SJSA1 (cell line): Measurements from ENCODE around the gene RHOD. TPM values are rescaled to one million over a fixed set of nuclear protein-coding genes. Genes with fewer than 3 reads are reported as not detected.

Source experiments
- DNase-seq, 2 experiments: peaks; one replicate each; pipeline ENCODE4 v3.0.0-alpha.2; 2015 to 2020; ENCODE audit warnings: low spot score in 2 of 2, low read depth in 1 of 2
- H3K27ac ChIP-seq: fragments of 250-450 bp; sonication (Bioruptor Pico); 2 replicates; pipeline ENCODE4 v1.5.1; 2020; ENCODE audit warnings: mild to moderate bottlenecking, moderate library complexity
- H3K27me3 ChIP-seq: fragments of 250-450 bp; sonication (Bioruptor Pico); replicated peaks from 2 replicates; pipeline ENCODE4 v1.5.1; 2020; ENCODE audit warnings: mild to moderate bottlenecking, moderate library complexity
- H3K36me3 ChIP-seq: fragments of 250-450 bp; sonication (Bioruptor Pico); 2 replicates; pipeline ENCODE4 v1.5.1; 2020; ENCODE audit warnings: mild to moderate bottlenecking
- H3K4me1 ChIP-seq: fragments of 250-450 bp; sonication (Bioruptor Pico); replicated peaks from 2 replicates; pipeline ENCODE4 v1.6.1; 2021; ENCODE audit warnings: mild to moderate bottlenecking
- H3K4me3 ChIP-seq: fragments of 250-450 bp; sonication (Bioruptor Pico); 2 replicates; pipeline ENCODE4 v1.5.1; 2020; ENCODE audit warnings: mild to moderate bottlenecking
- H3K9me3 ChIP-seq: fragments of 250-450 bp; sonication (Bioruptor Pico); replicated peaks from 2 replicates; pipeline ENCODE4 v1.5.1; 2020; ENCODE audit warnings: mild to moderate bottlenecking
- total RNA-seq: library from RNA; depleted of rRNA; stranded (reverse); fragments of >200 nt; shearing (Covaris generic); gene quantifications from 2 replicates; pipeline ENCODE4 v1.2.3, GENCODE V29; 2014; rRNA removed

RHOD gene
- not detected in 2 replicates for total RNA-seq

DNA sequence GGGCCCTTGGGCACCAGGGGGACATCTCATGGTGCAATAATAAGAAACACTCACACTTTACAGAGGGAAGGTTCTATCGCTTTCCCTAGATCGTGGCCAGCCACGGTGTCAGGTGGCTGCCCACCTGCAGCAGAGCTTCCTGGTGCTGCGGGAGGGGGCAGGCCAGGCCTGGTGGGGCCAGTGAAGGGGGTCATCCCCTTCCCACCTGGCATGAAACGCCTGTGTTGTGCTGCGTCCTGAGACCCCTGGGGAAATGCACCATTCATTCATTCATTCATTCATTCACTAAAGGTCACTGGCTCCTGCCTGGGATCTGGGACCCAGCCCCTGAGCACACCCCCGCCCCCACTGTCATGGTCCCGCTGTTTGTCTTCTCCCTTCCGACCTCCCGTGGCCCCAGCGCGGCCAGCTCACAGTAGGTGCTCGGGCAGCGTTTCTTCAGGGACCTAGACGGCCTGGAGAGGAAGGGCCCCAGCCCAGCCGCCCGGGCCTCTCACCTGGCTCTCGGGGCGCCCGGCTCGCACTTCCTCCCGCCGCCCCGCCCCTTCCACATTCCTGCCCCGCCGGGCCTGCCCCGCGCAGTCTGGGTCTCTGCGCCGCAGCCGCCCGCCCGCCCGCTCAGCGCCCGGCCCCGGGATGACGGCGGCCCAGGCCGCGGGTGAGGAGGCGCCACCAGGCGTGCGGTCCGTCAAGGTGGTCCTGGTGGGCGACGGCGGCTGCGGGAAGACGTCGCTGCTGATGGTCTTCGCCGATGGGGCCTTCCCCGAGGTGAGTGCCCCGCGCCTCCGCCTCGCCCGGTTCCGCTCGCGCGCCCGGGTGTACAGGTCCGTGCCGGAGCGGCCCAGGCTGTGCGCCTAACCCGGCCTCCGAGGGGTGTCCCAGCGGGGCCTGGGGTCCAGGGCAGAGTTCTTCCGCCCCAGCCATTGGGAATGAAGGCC, at the start of gene RHOD:
Gene RHOD (plus strand): TSS at position 581 of the 938 bp plus-strand sequence. CDS start 56 bp downstream, at position 637.
- H3K27ac ChIP-seq, result no peak within 1 kb of the TSS
- no peak for DNase-seq
- no peaks in the 10 kb centered on the region for H3K9me3 ChIP-seq
- no peaks in the 10 kb centered on the region for H3K36me3 ChIP-seq
- H3K27me3 ChIP-seq, result no peaks in the 10 kb centered on the region
- peaks cover 28% of the 10 kb centered on the region for H3K4me1 ChIP-seq
- no peak within 1 kb of the TSS for H3K4me3 ChIP-seq

DNA sequence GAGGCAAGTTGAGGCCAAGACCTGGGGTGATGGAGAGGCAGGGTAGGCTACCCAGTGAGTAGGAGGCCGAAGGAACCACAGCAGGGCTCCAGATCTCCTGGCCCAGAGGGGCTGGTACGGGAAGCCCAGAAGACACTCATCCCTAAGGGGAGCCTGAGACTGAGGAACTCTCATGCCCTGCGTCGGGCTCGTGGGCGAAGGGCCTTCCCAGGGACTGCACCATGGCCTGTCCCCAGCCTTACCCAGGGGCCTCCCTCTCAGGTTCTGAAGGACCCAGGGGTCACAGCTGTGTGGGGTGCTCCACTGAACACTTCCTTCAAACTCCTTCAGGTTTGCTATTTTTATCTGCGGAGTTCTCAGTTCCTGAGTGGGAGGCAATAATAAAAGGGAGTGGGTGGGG, 49.5 kb upstream of the RHOD start:
- Histone ChIP-seq H3K9me3 (no peaks in the 10 kb centered on the region), H3K36me3 (no peaks in the 10 kb centered on the region), H3K4me3 (no peak overlapping the region), H3K4me1 (no peaks in the 10 kb centered on the region; the same call in 1 of the 2 replicates), H3K27ac (no peak overlapping the region), H3K27me3 (no peaks in the 10 kb centered on the region)
- DNase-seq, result no peak

DNA sequence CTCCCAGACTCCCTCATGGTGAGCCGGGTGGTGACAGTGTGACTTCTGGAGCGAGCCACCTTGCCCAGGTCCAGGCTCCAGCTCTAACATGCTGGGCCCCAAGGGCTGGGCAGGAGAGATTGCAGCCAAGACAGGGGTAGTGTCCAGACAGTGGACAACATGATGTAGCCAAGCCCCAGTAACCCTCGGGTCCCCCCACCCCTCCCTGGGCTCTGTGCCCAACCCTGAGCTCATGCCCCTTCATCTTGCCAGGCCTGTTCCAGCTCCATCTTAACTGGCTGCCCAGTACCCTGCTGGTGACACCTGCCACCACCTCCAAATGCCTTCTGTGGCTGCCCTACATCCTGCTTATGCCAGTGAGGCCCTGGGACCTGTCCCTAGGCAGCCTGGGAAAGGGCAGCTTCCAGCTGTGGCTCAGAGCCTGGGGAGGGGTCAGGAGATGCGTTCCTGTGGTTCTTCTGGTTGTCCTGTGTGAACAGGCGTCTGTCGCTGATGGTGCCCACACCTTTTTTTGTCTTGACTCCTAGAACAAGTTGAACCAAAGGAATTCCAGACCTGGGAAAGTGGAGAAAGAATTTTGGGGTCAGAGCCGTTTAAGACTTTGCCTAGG, 46.2 kb upstream of the RHOD start:
- no peak overlapping the region for H3K27ac ChIP-seq
- DNase-seq, result no peak
- no peaks in the 10 kb centered on the region for H3K9me3 ChIP-seq
- H3K27me3 ChIP-seq, result no peaks in the 10 kb centered on the region
- no peak overlapping the region for H3K4me3 ChIP-seq
- H3K36me3 ChIP-seq, result no peaks in the 10 kb centered on the region
- H3K4me1 ChIP-seq, result no peaks in the 10 kb centered on the region

GRCh38 chr11:67013511-67014045, 43.1 kb upstream of the RHOD start:
- Histone ChIP-seq H3K4me3 (no peak overlapping the region), H3K4me1 (no peaks in the 10 kb centered on the region), H3K9me3 (no peaks in the 10 kb centered on the region), H3K36me3 (no peaks in the 10 kb centered on the region), H3K27ac (no peak overlapping the region), H3K27me3 (no peaks in the 10 kb centered on the region)
- DNase-seq, result no peak

GRCh38 chr11:67014343-67014742, 42.3 kb upstream of the RHOD start:
- H3K27ac ChIP-seq, result no peak overlapping the region
- H3K4me3 ChIP-seq, result no peak overlapping the region
- no peaks in the 10 kb centered on the region for H3K36me3 ChIP-seq
- no peak for DNase-seq
- no peaks in the 10 kb centered on the region for H3K4me1 ChIP-seq
- H3K9me3 ChIP-seq, result no peaks in the 10 kb centered on the region
- no peaks in the 10 kb centered on the region for H3K27me3 ChIP-seq

DNA sequence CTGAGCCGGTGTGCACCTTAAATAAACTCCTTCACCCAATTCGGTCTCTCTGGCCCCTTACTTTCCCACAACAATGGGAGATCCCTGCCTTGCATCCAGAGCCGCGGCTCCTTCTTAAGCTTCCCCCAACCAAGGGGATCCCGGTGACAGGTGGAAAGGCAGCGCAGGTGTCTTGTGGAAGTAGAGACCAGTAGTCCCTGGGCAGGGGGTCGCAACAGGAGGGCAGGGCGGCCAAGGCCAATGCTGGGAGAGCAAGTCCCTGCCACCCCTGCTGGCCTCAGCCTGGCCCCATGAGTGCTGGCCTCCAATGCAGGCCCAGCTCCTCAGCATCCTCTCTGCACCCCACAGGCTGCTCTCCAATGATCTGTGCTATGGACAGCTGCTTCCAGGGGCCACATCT, 41.6 kb upstream of the RHOD start:
- Histone ChIP-seq H3K36me3 (no peaks in the 10 kb centered on the region), H3K4me3 (no peak overlapping the region), H3K9me3 (no peaks in the 10 kb centered on the region), H3K4me1 (no peaks in the 10 kb centered on the region), H3K27me3 (no peaks in the 10 kb centered on the region), H3K27ac (no peak overlapping the region)
- no peak for DNase-seq

GRCh38 chr11:67016550-67016949, 40.1 kb upstream of the RHOD start:
- Histone ChIP-seq H3K27me3 (no peaks in the 10 kb centered on the region), H3K9me3 (no peaks in the 10 kb centered on the region), H3K36me3 (no peaks in the 10 kb centered on the region), H3K4me1 (no peaks in the 10 kb centered on the region), H3K4me3 (no peak overlapping the region), H3K27ac (no peak overlapping the region)
- no peak for DNase-seq

- Histone ChIP-seq H3K4me1 (peaks cover 34% of the 10 kb centered on the region), H3K27ac (no peak overlapping the region), H3K27me3 (peaks cover 4% of the 10 kb centered on the region), H3K4me3 (no peak overlapping the region), H3K9me3 (no peaks in the 10 kb centered on the region), H3K36me3 (no peaks in the 10 kb centered on the region)
- DNase-seq, result no peak
Observed at GRCh38 chr11:67020949-67021348, 35.7 kb upstream of the RHOD start.

DNA sequence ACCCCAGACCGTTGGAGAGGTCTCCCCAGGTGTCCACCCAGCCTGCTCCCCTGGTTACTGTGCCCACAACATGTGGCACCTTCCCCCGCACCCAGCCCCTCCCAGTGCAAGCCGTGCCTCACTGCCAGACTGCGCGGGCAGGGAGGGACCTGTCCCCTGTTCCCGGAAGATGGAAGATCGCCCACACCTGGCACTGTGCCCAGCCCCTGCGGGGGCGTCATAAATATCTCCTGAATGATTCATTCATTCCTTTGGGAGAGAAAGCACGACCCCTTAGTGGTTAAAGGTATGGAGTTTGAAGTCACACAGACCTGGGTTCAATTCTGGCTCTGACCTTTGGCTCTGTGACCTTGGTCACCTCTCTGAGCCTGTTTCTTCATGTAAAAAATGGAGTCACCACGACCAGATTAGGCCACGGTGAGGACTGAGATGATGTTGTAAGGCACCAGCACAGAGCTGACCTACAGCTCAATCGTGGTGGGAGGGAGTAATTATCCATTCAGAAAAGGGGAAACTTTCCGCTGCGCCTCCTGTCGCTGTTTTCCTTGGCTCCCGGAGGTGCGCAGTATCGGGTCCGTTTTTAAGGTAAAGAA, 34.2 kb upstream of the RHOD start:
- H3K27me3 ChIP-seq, result peaks cover 4% of the 10 kb centered on the region
- peaks cover 34% of the 10 kb centered on the region for H3K4me1 ChIP-seq
- no peaks in the 10 kb centered on the region for H3K36me3 ChIP-seq
- H3K27ac ChIP-seq, result no peak overlapping the region
- H3K4me3 ChIP-seq, result no peak overlapping the region
- no peaks in the 10 kb centered on the region for H3K9me3 ChIP-seq
- peak; percentile 83 to 89 for DNase-seq

DNA sequence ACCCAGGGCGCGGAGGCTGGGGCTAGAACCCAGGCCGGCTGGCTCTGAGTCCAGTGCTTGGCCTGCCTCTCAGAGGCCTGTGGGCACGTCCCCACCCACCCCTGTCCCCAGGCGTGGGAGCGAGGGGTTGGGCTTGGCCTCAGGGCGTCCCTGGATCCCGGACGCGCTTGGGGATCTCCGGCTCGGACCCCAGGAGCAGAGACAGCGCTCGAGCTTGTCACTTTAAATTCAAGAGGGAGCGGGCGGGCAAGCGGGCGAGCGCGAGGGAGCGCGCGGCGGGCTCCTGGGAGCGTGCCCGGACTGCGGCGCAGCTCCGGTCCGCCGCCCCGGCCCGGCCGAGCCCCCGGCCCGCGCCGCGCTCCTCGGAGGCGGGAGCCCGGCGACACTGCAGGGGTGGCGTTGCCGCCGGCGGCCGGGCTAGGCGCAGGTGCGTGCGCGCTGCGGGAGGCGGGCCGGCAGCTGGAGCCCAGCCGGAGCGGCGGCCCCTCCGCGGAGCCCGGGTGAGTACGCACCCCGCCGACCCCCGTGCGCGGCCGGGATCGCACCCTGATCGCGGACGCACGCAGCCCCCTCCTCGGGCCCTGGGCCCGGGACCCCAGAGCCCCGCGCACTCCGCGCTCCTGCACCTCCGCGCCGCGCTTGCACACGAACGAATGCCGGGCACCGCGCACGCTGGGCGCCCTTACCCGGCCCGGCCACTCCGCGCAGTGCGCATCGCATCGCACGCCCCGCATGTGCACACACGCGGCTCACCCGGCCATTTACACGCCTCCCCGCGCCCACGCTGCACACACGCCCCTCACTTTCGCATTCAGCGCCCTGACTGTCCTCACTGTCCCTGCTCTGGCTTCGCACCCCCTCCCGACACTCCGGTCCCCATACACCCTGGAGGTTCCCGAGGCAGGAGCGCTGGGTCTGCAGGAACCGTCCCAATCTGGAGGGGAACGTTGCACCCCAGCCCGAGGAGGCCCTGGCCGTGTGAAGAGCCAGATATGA, 33.4 kb upstream of the RHOD start, which contains the start of gene SYT12:
Gene SYT12 (plus strand): TSS at position 174 of the 996 bp plus-strand sequence. CDS start 7,011 bp downstream, outside the sequence.
- H3K27me3 ChIP-seq, result peaks cover 4% of the 10 kb centered on the region
- H3K4me1 ChIP-seq, result peaks cover 34% of the 10 kb centered on the region
- H3K4me3 ChIP-seq, result peak within 1 kb of the TSS; percentile 29
- no peaks in the 10 kb centered on the region for H3K9me3 ChIP-seq
- H3K36me3 ChIP-seq, result no peaks in the 10 kb centered on the region
- peak in 1 of 2 experiments; percentile 60 for DNase-seq
- no peak within 1 kb of the TSS for H3K27ac ChIP-seq

DNA sequence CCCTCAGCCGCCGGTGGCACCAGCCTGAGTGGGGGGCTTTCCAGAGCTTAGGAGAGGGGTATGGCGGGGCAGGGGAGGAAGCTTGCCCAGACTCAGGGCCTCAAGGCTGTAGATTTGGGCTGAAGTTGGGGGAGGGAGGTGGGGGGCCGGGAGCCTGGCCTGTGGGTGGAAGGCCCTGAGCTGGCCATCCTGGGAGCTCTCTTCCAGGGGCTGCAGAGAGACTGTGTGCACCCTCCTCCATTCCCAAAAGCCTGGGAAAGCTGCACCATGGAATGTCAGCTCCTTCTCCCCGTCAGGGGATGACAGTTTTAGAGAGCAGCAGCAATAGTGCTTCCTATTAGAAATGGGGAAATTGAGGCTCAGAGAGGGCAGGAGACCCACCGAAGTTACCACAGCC, 32.7 kb upstream of the RHOD start:
- Histone ChIP-seq H3K27me3 (peaks cover 4% of the 10 kb centered on the region), H3K4me1 (peaks cover 38% of the 10 kb centered on the region), H3K9me3 (no peaks in the 10 kb centered on the region), H3K27ac (no peak overlapping the region), H3K4me3 (no peak overlapping the region), H3K36me3 (no peaks in the 10 kb centered on the region)
- DNase-seq, result no peak

GRCh38 chr11:67024410-67024809, 32.2 kb upstream of the RHOD start:
- H3K9me3 ChIP-seq, result no peaks in the 10 kb centered on the region
- no peak overlapping the region for H3K27ac ChIP-seq
- peaks cover 4% of the 10 kb centered on the region for H3K27me3 ChIP-seq
- no peak overlapping the region for H3K4me3 ChIP-seq
- no peaks in the 10 kb centered on the region for H3K36me3 ChIP-seq
- DNase-seq, result peak in 1 of 2 experiments; percentile 57
- peaks cover 42% of the 10 kb centered on the region for H3K4me1 ChIP-seq

DNA sequence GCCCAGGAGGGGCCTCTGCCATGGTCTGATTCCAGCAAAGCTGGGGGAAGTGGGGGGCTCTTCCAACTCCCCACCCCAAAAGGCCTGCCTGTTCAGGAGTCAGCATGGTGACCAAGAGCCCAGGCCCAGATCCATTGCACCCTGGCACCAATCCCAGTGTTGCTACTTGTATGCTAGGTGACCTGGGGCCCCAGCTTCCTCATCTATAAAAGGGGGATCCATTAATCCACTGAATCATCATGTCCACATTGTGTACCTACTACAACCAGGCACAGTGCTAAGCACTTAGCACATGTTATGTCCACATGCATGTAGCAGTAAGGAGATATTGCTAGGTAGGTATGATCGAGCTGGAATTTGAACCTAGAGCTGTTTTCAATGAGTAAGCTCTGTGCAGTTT, 31.7 kb upstream of the RHOD start:
- no peak for DNase-seq
- Histone ChIP-seq H3K27me3 (peaks cover 4% of the 10 kb centered on the region), H3K27ac (no peak overlapping the region), H3K4me1 (peaks cover 48% of the 10 kb centered on the region), H3K9me3 (no peaks in the 10 kb centered on the region), H3K36me3 (no peaks in the 10 kb centered on the region), H3K4me3 (no peak overlapping the region)
